AG04450 (cell line): Measurements from ENCODE around the gene ENSA. TPM values are rescaled to one million over a fixed set of nuclear protein-coding genes. Genes with fewer than 3 reads are reported as not detected.

Source experiments
- CTCF ChIA-PET: fragments of 300-600, 350-600 bp; formaldehyde crosslinking; extraction: SDS; loops from one replicate; lab custom pipeline; 2022; ENCODE audit warnings: antibody characterized with exemption, inconsistent platforms; lab: Charles Lee
- POLR2A ChIA-PET: fragments of 350-600 bp; formaldehyde crosslinking; extraction: SDS; loops from one replicate; lab custom pipeline; 2021; ENCODE audit warnings: antibody characterized with exemption, inconsistent platforms; lab: Yijun Ruan, JAX
- DNase-seq: peaks from one replicate; pipeline ENCODE4 v3.0.0-alpha.2; 2011; ENCODE audit warnings: low read depth, low spot score
- H3K27ac ChIP-seq: one replicate; pipeline ENCODE4 v1.5.1; 2012; ENCODE audit warnings: low read depth, low read length, control low read depth
- H3K27me3 ChIP-seq: one replicate; pipeline ENCODE4 v1.6.0; 2012; ENCODE audit warnings: low read length; ENCODE audit not compliant: control insufficient read depth, insufficient read depth
- H3K4me3 ChIP-seq: 2 replicates; pipeline ENCODE4 v1.5.1; 2011; ENCODE audit warnings: mild to moderate bottlenecking, low read depth, low read length, control low read depth
- H3K9me3 ChIP-seq: 2 replicates; pipeline ENCODE4 v1.5.1; 2012; ENCODE audit warnings: low read length; ENCODE audit not compliant: control insufficient read depth, insufficient read depth
- CTCF ChIP-seq: IDR thresholded peaks from 2 replicates; pipeline ENCODE4 v1.5.1; 2011; ENCODE audit warnings: low read depth, low read length, control low read depth, inconsistent platforms
- polyA plus RNA-seq: library from polyadenylated mRNA; depleted of rRNA; stranded (reverse); fragments of >200 nt; gene quantifications from 2 replicates; pipeline ENCODE4 v1.2.3, GENCODE V29; 2011

ENSA gene
- polyA plus RNA-seq, 1 experiment, result 53.7 TPM

GRCh38 chr1:150620919-150621318 is 8.5 kb downstream of the ENSA start:
- TF ChIP-seq CTCF, result no peak
- Histone ChIP-seq H3K27ac (no peak overlapping the region), H3K4me3 (no peak overlapping the region), H3K9me3 (no peaks in the 10 kb centered on the region), H3K27me3 (no peaks in the 10 kb centered on the region)
- POLR2A ChIA-PET, result interaction anchor here (0.7 to 6.2 kb wide), 3 partner anchors 42 to 76 kb away, joined by 3 to 59 read pairs (median 5); partner anchors contain the start of gene MCL1
- DNase-seq, result no peak
- CTCF ChIA-PET, result interaction anchor here (0.6 to 6.3 kb wide), 12 partner anchors 9 to 192 kb away, joined by 3 to 104 read pairs (median 7); partner anchors contain the start of genes ENSA and MCL1

- no peaks in the 10 kb centered on the region for H3K27me3 ChIP-seq
- TF ChIP-seq CTCF, result peak; percentile 48
- no peak overlapping the region for H3K4me3 ChIP-seq
- no peak overlapping the region for H3K27ac ChIP-seq
- H3K9me3 ChIP-seq, result no peaks in the 10 kb centered on the region
- CTCF ChIA-PET, result interaction anchor here (0.5 to 6.3 kb wide), 16 partner anchors 10 to 387 kb away, joined by 3 to 104 read pairs (median 5); partner anchors contain the start of genes ENSA and MINDY1
- no peak for DNase-seq
- POLR2A ChIA-PET, result interaction anchor here (1.0 to 6.2 kb wide), 3 partner anchors 41 to 59 kb away, joined by 4 to 59 read pairs (median 15); partner anchors contain the start of gene MCL1
Observed at GRCh38 chr1:150619576-150620509, 9.6 kb downstream of the ENSA start.

- H3K9me3 ChIP-seq, result no peaks in the 10 kb centered on the region
- H3K27ac ChIP-seq, result no peak overlapping the region
- TF ChIP-seq CTCF, result no peak
- DNase-seq, result no peak
- no peaks in the 10 kb centered on the region for H3K27me3 ChIP-seq
- H3K4me3 ChIP-seq, result no peak overlapping the region
- ChIA-PET CTCF (interaction anchor here (1.1 to 2.6 kb wide), 2 partner anchors 55 to 197 kb away, joined by 8 to 11 read pairs; no protein-coding TSS in a partner anchor), POLR2A (interaction anchor here (1.5 kb wide), 1 partner anchor 36 kb away, joined by 6 read pairs; the partner anchor contains the start of gene MCL1)
Observed at GRCh38 chr1:150615346-150616201, 13.8 kb downstream of the ENSA start.

GRCh38 chr1:150613061-150613920 is 16.1 kb downstream of the ENSA start:
- DNase-seq, result no peak
- TF ChIP-seq CTCF, result no peak
- ChIA-PET CTCF (interaction anchor here (0.6 to 2.1 kb wide), 3 partner anchors 49 to 543 kb away, joined by 3 to 10 read pairs (median 3); partner anchors contain the start of gene TNFAIP8L2), POLR2A (interaction anchor here (1.1 to 2.0 kb wide), 6 partner anchors 16 to 52 kb away, joined by 4 to 9 read pairs (median 5); partner anchors contain the start of genes ENSA and MCL1)
- peak overlapping the region; percentile 5; the same call in 1 of the 2 replicates for H3K4me3 ChIP-seq
- no peaks in the 10 kb centered on the region for H3K27me3 ChIP-seq
- peak overlapping the region; percentile 85 for H3K27ac ChIP-seq
- no peaks in the 10 kb centered on the region; the same call in 1 of the 2 replicates for H3K9me3 ChIP-seq
